ENCODE measurements around the gene CABS1.

DNA sequence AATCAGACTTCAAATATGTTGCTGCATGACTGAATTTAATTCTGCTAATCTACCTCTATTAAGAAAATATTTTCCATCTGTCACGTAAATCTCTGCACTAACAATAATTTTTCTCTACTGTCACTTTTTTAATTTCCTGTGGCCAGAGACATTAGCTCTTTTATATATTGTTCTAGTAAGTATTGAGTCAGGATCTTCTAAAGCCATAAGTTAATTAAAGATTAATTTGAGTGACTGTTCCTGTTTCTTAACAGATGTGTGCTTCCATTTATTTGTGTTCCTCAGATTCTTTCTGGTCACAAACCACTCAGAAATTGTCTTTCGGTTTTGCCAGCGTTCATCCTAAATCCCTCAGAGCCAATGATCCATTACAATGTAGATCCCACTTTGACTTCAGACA lies 45.8 kb downstream of the CABS1 start:
- TF ChIP-seq, protein P1, sequence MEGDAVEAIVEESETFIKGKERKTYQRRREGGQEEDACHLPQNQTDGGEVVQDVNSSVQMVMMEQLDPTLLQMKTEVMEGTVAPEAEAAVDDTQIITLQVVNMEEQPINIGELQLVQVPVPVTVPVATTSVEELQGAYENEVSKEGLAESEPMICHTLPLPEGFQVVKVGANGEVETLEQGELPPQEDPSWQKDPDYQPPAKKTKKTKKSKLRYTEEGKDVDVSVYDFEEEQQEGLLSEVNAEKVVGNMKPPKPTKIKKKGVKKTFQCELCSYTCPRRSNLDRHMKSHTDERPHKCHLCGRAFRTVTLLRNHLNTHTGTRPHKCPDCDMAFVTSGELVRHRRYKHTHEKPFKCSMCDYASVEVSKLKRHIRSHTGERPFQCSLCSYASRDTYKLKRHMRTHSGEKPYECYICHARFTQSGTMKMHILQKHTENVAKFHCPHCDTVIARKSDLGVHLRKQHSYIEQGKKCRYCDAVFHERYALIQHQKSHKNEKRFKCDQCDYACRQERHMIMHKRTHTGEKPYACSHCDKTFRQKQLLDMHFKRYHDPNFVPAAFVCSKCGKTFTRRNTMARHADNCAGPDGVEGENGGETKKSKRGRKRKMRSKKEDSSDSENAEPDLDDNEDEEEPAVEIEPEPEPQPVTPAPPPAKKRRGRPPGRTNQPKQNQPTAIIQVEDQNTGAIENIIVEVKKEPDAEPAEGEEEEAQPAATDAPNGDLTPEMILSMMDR (IDR thresholded peaks at IDR 0.05) = no peak
- no peak for TF ChIP-seq POLR2AphosphoS5 (IDR thresholded peaks at IDR 0.05; ENCODE audit: insufficient read depth in 1 of 2, low read depth in 1 of 2)
